Effector CD4-positive, alpha-beta T cell (primary cell): ENCODE results near the gene IL23A.

Experiments
- DNase-seq: peaks from one replicate; pipeline ENCODE4 v3.0.0-alpha.2; 2020

IL23A gene

GRCh38 chr12:56362130-56363059 is 23.7 kb downstream of the IL23A start, which contains the start of gene APOF:
TSS of gene APOF (minus strand) at chr12:56362857. CDS start at chr12:56362745, 112 bp downstream.
- no peak for DNase-seq

- DNase-seq = no peak
These were observed 28.3 kb downstream of the IL23A start for GRCh38 chr12:56366948-56367347.

GRCh38 chr12:56373515-56373914 is 34.8 kb downstream of the IL23A start:
- DNase-seq = no peak

GRCh38 chr12:56374726-56375597 is 36.3 kb downstream of the IL23A start:
- DNase-seq = no peak

GRCh38 chr12:56375598-56376434 is 37.1 kb downstream of the IL23A start:
- no peak for DNase-seq

GRCh38 chr12:56377310-56377988 is 38.8 kb downstream of the IL23A start:
- DNase-seq = no peak

GRCh38 chr12:56377989-56378316 is 39.3 kb downstream of the IL23A start:
- no peak for DNase-seq

- no peak for DNase-seq
These were observed 43.9 kb downstream of the IL23A start for GRCh38 chr12:56382611-56383010.

GRCh38 chr12:56385873-56386272 is 47.2 kb downstream of the IL23A start:
- no peak for DNase-seq

- DNase-seq = no peak
These were observed 48.6 kb downstream of the IL23A start for GRCh38 chr12:56387152-56387736.

- no peak for DNase-seq
These were observed 50.7 kb downstream of the IL23A start for GRCh38 chr12:56389412-56389811.
